HG03060 (cell line): Measurements from ENCODE around the gene RNF212B.
"Not testable (repeated sequence)": the region's sequence is repeated elsewhere in the genome, so short reads cannot be mapped to it uniquely, and the experiment has no call there.

ENCODE experiments used
- ATAC-seq: cut with Tn5 transposase; IDR thresholded peaks from one replicate; pipeline ENCODE4 v1.9.1; 2021; ENCODE audit warnings: low read depth, moderate number of reproducible peaks; ENCODE audit not compliant: unreplicated experiment

RNF212B gene

DNA sequence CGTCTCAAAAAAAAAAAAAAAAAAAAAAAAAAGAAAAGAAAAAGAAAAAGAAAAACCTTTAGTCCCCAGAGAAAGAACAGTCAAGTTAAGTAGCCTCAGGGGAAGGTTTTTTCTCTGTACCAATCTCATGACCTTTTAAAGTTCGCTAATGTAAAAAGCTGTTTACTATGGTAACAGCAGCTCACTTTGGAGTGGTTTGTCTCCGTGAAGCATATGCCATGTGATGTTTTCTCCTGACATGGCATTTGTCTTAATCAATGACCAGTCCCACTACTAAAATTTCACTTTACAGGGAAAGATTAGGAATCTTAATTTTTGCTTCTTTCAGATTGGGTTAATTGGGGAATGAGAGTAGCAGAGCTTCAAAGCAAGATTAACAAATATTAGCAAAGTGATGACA is 4.3 kb downstream of the RNF212B start:
- no peak for ATAC-seq

DNA sequence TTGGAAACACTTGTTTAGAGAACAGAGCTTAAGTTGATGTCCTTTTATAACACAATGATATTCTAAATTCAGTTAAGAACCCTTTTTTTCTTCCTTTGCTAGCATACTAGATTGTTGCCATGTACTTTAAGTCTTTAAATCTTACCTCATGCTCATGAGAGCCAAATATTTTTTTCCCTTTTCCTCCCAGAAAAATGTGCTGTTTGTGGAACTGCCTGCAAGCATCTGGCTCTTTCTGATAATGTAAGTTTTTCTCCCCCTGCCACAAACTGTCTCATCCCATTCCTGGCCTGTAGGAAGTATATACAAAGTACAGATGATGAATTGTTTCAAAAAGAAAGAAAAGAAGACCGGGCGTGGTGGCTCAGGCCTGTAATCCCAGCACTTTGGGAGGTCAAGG is 5.3 kb downstream of the RNF212B start:
- ATAC-seq, result no peak

DNA sequence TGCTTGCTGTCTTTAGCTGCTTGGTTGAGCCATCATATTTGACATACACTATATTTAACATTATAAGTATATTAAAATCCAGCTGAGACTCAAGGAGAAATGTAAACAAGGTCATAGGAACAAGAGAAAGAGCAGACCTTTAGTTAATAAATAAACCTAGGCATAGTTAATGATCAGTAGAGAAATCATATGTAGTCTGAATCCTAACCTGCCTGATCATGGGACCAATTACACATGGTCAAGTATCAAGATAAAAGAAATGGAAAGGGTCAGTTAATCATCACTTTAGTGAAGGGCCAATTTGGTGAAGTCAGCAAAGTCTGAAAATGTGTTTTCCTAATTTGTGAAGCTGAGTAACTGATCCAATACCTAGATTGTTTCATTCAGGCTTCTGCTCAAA is 7.5 kb downstream of the RNF212B start:
- no peak for ATAC-seq

GRCh38 chr14:23248601-23249000 is 10.9 kb downstream of the RNF212B start:
- ATAC-seq, result no peak

DNA sequence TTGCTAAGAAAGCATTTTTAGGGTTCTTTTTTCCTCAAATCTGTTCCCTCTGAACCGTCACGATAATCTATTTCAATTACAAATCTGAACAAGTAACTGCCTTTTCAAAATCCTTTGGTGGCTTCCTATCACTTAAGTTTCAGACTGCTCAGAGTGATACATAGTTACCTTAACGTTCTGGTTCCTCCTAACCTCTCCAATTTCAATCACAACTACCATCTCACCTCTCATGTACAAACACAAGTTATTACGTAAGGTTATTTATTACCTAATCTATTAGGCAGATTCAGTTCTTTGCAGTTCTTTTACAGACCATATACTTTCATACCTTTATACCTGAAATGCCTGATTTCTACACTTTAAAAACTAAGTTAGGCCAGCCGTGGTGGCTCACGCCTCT is 12.1 kb downstream of the RNF212B start:
- ATAC-seq, result no peak

- ATAC-seq, result no peak
Measured at GRCh38 chr14:23252006-23252405, 14.3 kb downstream of the RNF212B start.

- ATAC-seq, result no peak
Measured at GRCh38 chr14:23252420-23253333, 14.9 kb downstream of the RNF212B start.

GRCh38 chr14:23258256-23258655 is 20.5 kb downstream of the RNF212B start:
- ATAC-seq, result no peak

DNA sequence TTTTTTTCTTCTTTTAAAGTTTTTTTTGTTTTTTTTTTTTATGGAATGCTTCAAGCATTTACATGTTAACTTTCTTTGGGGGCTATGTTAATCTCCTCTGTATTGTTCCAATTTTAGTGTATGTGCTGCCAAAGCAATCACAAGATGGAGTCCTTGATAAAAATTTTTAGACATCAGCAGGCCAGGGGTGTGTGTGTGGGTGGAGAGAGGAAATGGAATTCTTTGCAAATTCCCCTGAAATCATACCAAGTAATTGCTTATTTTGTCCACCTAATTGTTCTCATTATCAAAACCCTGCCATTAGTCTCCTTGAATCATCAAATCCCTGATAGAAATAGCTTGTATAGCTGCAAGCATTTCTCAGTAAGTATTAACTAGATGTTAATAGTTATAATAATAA is 21.7 kb downstream of the RNF212B start:
- ATAC-seq, result no peak

DNA sequence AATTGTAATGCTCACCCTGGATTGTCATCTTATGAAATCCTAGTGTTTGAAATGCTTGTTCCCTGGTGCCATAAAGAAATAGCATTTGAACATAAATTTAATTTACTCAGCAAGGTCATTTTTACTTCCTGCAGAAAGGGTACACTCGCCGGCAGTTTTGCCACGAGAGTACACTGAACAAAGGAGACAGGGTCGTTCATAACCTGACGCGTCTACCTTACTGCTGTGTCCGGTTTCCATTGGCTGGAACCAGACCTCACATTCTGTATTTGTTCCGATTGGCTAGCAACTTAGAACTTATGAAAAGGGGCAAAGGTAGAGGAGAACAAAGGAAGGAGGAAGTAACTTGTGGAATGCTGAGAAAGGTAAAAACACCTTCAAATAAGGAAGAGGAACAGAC is 23.1 kb downstream of the RNF212B start:
- ATAC-seq, result not testable (repeated sequence)

GRCh38 chr14:23269193-23269592 is 31.5 kb downstream of the RNF212B start:
- no peak for ATAC-seq

GRCh38 chr14:23275412-23275811 is 37.7 kb downstream of the RNF212B start:
- no peak for ATAC-seq

- no peak for ATAC-seq
Measured at GRCh38 chr14:23277189-23277588, 39.5 kb downstream of the RNF212B start.

DNA sequence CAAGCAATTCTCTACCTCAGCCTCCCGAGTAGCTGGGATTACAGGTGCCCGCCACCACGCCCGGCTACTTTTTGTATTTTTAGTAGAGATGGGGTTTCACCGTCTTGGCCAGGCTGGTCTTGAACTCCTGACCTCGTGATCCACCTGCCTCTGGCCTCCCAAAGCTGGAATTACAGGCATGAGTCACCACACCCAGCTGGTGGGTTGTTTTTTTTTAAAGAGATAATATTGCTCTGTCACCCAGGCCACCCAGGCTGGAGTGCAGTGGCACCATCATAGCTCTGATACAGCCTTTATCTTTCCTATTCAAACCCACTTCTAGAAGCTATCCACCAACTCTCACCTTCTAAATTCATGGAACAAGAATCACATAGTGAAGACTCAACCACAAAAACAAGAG is 40.2 kb downstream of the RNF212B start:
- ATAC-seq, result not testable (repeated sequence)

DNA sequence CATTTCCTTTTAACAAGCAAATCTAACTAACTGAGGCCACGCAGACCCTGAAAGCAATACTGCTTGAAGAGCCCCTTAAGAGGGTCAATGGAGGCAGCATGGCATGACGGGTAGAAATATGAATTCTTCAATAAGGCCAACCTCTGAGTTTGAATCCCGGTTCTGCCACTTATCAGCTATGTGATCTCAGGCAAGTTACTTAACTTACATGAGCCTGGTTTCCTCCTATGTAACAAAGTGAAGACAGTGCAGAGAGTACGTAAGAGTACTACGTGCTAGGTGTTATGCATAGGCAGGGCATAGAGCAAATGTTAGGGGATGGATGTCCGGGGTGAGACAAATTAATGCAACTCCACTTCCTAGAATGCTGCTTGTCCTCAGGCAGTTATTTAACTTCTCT is 43.5 kb downstream of the RNF212B start:
- ATAC-seq, result no peak

- ATAC-seq, result no peak
Measured at GRCh38 chr14:23284654-23285529, 47.2 kb downstream of the RNF212B start.

- no peak for ATAC-seq
Measured at GRCh38 chr14:23285530-23286019, 47.8 kb downstream of the RNF212B start.

DNA sequence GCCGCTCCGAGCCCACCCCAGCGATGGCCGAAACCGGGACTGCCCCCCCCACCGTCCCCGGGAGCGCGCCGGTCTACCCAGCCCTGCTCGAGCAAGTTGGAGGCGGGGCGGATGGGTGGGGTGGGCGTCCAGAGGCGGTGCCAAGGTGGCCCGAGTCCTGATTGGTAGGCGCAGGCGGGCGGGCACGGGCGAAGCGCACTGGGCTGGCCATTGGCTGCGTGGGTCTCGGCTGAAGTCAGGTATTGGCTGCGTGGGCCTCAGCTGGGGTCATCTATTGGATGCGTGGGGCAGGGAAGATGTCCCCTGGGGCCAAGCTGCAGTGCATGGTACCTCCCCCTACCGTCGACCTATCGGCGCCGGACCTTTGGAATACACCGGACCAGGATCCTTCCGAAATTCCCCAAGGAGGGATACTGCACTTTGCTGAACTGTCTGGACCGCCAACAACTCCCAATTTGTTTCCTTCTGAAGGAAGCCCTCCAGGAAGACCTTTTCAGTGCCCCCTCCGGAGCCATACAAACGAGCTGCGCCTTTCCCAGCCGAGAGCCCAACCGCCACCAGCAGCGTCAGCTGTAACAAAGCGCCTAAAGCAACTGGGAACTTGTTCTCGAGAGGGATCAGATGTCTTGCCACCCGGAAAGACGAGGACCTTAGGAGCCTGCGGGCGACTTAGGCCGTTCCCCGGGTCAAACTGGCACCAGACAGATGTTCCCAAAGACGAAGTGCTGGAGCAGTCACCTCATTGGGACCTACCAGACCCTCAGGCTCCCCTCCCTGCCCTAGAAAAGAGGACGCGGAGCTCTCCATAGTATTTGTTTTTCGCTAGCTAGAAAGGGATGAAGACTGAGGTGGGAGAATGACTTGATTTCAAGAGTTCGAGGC is 48.5 kb downstream of the RNF212B start, which contains the start of gene HOMEZ:
HOMEZ (minus strand) TSS at position 113 of the 882 bp plus-strand sequence. CDS start 180 bp downstream, outside the sequence.
- peak; percentile 97 for ATAC-seq

DNA sequence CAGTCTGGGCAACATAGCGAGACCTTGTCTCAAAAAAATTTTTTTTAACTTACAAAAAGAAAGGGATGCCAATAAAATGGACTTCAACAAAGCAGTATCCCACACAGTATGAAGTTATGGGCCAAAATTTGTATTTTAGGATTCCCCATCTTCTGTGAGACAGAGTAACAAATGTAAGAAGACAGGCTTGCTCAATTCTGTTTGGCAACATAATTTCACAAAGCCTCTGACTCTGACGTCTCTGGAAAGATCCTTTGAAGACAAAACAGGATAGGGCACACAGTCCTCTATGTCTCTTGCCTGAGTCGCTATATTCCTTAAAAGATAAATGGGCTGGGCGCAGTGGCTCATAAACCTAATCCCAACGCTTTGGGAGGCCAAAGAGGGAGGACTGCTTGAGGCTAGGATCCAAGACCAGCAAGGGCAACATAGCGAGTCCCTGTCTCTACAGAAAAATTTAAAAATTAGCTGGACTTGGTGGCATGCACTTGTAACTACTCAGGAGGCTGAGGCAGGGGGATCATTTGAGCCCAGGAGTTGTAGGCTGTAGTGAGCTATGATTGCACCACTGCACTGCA is 49.3 kb downstream of the RNF212B start:
- no peak for ATAC-seq
